ENCODE data around the gene LPAR3.
"Not testable (repeated sequence)": the region's sequence is repeated elsewhere in the genome, so short reads cannot be mapped to it uniquely, and the experiment has no call there.

Gene LPAR3, protein sequence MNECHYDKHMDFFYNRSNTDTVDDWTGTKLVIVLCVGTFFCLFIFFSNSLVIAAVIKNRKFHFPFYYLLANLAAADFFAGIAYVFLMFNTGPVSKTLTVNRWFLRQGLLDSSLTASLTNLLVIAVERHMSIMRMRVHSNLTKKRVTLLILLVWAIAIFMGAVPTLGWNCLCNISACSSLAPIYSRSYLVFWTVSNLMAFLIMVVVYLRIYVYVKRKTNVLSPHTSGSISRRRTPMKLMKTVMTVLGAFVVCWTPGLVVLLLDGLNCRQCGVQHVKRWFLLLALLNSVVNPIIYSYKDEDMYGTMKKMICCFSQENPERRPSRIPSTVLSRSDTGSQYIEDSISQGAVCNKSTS
- long read RNA-seq, donor 1, result 0 reads
- long read RNA-seq, donor 2, result 0 reads
- long read RNA-seq, donor 3, result 0 reads
- long read RNA-seq, donor 4, result 0 reads
- long read RNA-seq, donor 5, partial matches to known transcripts, result 0 of 2 reads
- long read RNA-seq, donor 5, other reads (novel, unspliced or antisense), result 0 of 2 reads
- long read RNA-seq, donor 6, result 0 reads
- long read RNA-seq, donor 7, result 0 reads
- long read RNA-seq, donor 8, partial matches to known transcripts, result 0 of 1 reads
- long read RNA-seq, donor 8, other reads (novel, unspliced or antisense), result 0 of 1 reads

DNA sequence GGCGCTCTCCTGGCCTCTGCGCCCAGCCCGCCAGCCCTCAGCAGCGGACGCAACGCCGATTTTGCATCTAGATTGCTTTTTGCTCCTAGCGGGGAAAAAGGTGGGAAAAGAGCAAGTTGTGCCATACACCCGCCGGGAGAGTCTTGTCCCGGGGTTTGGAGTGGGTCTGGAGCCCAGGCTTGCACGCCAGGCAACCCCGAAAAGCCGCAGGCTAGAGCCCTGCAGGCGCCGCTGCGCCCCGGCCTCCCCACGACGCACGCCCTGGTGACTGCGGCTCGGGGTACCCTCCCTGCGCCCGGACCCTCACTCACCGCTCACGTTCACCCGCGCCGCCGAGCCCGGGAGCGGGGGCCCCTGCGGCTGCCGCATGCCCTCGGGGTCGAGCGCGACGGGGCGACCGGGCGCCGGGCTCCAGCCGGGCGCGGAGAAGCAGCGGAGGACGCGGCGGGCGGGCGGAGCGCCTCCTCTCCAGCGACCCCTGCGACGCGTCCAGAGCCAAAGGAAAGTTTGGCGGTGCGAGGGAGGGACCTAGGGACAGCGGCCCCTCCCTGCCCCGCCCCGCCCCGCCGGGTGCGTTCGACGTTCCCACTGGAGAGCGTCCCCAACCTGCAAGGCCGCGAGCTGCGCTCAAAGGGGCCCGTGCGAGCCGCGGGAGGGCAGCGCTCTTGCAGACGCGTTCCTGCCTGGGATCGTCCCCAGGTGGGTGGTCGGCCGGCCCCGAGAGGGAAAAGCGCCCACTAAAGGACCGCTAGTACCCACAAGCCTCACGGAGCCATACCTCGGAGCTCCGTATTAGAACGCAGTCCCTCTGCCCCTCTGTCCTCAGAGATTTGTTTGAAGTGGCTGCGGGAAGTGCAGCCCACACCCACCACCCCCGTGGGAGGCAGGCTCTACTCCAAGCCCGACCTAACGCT is at the start of gene LPAR3:
TSS of gene LPAR3 (minus strand) at position 502 of the 914 bp plus-strand sequence. CDS start 27,086 bp downstream, outside the sequence.
- peak; percentile 73 for DNase-seq

DNA sequence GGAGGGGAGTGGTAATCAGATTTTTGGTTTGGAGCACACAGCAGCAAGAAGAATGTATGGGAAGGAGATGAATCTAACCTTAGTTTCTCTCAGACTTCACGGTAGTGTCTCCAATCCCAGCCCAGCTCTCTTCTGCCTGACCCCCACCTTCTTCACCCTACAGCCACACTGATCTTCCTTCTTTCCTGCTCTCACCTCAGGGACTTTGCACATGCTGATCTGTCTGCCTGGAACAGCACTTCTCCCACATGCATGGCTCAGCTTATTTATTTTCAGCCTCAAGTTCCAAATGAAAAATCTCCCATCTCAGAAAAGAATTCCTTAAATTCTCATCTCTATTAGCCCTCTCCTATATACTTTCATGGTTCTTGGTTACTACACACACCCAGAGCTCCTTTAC is 48.8 kb upstream of the LPAR3 start:
- no peak for DNase-seq

DNA sequence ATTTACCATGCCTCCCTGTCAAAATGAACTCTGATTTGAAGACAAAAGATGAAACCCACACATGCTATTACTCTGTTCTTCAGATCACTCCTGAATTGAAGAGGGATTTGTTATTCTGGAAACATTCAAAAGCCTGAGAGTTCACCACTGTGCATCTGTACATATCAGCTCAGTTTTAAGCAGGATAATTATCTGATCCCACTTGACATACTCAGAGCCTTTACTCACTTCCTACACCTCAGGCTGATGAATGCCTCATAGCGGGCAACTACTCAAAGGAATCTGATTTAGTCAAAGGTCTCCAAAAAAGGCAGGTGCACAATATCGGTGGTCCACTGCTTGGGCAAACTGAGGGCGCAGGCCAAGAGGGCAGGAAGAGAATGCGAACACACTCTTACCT is 47.5 kb upstream of the LPAR3 start:
- no peak for DNase-seq

DNA sequence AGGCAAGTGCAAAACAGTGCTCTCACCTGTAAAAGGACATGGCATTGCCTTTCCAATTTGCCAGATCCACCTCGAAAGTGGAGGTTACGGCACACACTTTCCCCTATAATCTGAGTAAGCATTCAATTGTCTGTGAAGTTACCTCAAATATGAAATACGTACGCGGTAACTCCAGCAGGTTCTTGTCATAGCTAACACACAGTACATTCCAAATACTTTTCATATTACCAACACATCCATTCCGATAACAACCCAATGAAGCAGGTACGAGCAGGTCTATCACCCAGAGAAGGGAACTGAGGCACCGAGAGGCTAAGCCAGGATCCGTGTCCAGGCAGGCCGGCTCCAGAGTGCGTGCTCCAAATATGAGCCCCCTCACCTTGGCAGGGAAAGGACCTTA is 46.8 kb upstream of the LPAR3 start:
- no peak for DNase-seq

DNA sequence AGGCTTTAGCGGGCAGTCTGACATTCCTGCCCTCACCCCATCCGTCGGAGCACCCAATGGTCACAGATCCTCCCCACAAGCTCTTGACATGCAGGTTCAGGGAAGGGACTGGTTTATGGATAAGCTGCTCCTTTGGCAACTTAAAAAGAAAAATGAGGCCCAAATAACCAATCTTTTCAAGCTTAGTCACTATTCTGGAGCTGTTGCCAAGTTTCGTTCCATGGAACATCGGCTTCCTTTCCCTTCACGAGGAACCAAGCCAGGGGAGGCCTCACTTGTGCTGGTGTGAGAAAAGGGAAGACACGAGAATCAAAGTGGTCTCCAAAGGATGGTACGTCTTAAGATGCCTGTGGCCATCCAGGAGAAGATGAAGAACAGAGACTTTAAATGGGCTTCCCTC is 46.1 kb upstream of the LPAR3 start:
- no peak for DNase-seq

DNA sequence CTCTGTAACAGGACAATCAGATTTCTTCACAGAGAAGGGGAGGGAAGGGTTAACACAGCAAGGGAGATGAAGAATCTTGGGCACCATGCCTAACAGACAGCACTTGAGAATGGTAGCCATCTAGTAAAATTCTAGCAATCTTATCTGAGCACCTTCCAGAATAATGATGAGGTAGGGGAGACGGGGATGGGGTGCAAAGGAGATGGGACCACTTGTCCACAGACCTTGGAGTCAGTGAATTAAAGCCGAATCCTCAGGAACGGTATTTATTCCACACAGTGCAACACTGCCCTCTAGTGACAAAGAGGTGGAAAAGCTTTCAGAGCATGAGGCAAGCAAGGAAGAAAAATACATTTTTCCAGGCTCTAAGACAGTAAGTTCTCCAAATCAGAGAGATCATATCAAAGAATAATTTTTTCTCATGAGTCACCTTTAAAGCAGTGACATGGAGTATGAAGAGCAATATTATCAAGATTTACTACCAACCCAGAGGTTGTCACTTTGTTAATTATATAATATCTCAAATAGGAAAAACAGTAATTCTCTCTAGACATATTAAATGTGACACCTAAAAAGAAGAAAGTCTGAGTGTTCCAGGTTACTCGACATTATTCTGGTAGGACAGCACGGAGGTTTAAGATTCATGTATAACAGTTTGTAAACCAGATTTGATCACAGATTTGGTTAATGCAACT is 43.3 kb upstream of the LPAR3 start:
- DNase-seq, result peak; percentile 33

DNA sequence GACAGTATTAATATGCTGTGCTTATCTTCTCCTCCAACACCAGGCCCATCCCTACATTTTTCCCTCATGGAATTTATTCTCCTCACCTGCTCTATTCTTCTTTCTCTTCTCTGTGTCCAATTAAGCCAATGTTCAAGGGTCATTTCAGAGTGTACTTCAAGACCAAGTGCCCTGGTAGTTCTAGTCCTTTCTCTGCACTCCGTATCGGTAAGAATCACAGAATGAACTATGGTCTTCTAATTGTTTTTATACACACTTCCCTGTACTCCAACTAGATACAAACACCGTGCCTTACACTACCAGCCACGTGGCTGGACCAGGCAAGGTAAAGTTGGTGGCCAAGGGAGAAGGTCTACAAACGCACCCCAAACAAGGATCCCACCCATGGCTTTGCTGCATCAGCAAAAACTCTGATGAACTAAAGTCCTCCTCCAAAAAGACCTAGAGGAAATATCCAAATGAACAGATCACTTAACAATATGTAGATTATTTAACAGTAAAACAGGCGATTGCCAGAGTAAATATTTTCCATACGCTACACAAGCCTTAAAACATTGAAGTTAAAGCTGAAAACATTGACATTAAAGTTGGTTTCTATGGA is 40.1 kb upstream of the LPAR3 start:
- no peak for DNase-seq

DNA sequence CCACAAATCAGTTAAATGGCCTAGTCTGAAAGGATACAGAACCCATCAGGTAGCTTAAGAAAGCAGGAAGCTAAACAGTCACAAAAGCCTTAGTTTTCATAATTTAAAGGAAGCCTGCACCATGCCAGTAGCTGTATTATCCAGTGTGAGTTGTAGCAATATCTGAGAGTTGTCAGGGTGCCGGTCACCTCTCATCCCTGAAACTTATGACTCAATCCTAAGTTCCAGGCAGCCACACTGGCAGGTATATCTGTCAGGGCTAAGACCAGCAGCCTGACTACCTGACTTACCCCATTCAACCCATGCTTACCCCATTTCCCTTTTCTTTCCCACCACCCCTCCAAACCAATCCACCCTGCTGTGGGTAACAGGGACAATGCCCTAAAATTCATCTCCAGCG is 37.8 kb upstream of the LPAR3 start:
- DNase-seq, result no peak

DNA sequence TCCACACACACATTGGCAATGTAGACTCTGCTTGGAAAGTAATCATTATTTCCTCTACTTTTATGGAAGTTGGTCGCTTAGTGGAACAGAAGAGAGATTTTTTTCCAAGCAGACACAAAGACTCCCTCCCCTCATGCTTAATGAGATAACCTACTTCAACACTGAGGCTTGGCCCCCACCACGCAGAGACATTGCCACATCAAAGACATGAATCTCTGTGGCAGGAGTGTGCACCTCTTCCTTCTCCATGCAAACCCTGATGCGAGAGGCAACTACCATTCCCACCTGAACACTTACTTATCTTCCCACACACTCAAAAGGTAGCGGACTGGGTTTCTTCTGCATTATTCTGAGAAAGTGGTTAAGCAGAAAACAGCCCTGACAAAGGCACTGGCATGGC is 37.3 kb upstream of the LPAR3 start:
- no peak for DNase-seq

DNA sequence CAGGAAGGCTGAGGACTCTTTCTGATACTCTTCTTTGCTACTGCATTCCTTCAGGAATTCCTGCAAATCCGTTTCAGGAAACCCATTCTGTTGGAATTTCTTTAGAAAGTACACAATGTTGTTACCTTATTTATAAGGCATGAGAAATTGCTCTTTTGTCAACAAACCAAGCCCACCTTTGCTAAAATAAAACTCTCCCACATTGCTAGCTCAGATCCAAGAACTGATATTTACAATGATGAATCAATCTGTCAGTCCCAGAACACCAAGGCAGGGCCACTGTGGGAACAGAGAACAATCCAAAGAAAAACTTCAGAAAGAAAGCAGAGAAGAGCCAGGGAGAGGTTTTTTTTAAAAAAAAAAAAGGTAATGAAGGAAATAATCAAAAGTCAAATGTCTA is 36.6 kb upstream of the LPAR3 start:
- no peak for DNase-seq

DNA sequence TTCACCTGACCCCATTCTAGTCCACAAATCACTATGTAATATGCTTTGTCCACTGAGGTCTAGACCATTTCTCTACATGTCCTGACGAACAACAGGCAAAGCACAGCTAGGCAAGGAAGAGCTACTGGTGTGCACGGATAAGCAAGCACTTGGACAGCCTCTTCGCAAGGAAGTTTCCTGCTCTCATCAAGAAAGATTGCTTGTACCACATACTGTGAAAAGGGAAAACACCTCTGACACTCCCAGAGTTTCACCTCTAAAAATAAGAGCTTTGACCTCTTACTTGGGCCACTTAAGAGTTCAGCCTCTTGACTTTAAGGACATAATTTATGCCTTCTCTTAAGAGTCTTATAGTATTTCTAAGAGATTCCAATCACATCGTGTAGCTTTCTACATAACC is 36.0 kb upstream of the LPAR3 start:
- no peak for DNase-seq

DNA sequence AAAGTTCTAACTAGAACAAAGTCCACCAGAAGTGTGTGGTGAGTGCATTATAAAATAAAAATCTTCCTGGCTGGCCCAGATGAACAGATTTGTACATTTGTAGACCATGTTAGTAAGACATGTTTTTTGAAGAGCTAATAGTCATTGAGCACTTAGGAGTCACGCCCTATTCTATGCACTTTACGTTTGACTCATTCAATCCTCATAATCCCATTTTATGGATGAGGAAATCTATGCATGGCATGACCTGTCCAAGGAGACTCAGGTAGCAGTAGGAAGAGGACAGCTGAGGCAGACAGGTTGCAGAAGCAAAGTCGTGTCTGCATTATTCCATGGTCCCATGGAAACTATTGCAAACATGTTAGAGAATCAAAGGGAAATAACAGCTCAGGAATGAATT is 30.3 kb upstream of the LPAR3 start:
- no peak for DNase-seq

DNA sequence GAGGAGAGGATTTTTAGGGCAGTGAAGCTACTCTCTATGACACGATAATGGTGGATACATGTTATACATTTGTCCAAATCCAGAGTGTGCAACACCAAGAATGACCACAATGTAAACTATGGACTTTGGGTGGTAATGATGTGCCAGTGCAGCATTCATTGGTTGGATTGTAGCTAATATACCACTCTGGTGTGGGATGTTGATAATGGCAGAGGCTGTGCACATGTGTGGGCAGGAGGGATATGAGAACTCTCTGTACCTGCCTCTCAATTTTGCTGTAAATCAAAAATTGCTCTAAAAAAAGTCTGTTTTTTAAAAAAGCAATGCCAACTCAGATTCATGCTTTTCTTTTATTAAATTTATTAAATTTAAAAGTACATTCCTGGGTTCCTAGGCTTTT is 27.2 kb upstream of the LPAR3 start:
- DNase-seq, result no peak

DNA sequence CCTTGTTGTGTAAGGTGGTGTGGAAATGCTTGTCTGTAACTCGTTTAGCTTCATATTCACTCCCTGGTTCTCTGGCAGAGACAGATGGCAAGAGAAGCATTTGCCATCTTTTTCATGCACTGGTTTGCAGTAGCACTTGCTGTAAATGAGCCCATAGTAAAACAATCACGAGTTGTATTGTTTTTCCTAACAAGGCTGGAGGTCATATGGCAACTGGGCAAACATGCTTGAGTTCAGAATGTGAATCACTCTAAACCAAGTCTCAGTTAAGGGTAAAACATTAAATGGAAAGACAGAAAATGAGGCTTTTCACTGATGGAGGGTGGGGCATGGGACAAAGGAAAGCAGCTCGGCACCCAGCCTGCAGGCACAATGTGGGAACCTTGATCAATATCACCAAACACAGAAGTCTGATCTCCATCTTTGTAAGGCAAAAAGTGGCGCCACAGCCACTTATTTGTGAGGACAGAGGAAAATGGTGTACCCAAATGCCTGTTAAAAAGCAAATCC is 26.5 kb upstream of the LPAR3 start:
- DNase-seq, result no peak

DNA sequence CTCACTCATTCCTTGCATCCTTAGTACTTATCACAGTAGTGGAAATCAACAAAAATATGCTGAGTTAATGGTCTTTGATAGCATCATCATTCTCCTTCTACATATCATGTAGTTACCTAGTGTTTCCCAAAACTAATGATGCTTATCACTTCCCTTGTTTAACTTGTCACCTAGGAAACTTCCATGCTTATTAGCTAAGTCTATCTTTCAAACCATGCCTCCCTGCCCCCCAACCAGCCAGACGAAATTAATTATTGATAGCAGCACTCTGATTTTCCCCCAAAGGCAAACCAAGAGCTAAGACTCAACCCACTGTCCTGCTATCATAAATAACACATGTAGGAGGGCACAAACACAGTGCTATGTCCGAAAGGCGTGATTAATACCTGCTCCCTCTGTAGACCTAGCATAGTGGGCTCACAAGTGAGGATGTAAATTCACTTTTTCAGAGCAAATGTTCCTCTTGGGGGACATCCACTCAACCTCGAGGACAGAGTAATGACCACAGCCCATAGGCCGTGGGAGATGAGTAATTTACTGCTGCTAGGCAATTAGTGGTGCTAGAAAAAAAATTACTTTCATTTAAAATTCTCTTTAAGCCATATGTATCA is 25.8 kb upstream of the LPAR3 start:
- no peak for DNase-seq

DNA sequence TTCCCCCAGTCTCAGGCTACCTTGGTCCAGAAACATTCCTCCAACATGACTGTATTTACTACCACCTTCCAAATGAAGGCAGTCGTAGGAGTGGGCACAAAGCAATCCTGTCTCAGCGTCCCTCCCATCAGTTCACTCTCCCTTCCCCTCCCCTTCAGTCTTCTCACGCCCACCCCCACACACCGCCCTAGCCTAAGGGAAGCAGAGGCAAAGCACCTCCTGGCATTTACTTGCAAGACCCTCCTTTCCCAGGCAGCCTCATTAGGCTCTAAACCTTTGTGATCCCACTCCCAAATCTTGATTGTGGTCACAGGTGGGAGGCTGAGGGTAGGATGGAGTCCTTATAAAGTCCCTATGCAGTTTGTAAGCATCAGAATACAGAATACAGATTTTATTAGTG is 23.9 kb upstream of the LPAR3 start:
- DNase-seq, result no peak

DNA sequence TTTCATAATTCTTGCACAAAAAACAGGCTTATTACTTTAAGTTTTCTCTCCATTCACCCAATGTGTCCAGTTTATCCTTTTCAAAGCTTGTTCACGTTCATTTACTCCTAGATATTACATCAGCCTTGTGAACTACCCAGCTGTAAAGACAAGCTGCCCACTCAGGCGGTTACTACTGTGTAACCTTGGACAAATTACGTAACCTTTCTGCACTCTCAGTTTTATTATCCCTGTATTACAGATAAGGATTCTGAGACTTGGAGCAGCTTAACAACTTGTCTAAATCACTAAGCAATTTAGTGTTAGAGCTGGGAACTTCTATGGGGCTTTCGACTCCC is 20.5 kb upstream of the LPAR3 start:
- DNase-seq, result no peak

DNA sequence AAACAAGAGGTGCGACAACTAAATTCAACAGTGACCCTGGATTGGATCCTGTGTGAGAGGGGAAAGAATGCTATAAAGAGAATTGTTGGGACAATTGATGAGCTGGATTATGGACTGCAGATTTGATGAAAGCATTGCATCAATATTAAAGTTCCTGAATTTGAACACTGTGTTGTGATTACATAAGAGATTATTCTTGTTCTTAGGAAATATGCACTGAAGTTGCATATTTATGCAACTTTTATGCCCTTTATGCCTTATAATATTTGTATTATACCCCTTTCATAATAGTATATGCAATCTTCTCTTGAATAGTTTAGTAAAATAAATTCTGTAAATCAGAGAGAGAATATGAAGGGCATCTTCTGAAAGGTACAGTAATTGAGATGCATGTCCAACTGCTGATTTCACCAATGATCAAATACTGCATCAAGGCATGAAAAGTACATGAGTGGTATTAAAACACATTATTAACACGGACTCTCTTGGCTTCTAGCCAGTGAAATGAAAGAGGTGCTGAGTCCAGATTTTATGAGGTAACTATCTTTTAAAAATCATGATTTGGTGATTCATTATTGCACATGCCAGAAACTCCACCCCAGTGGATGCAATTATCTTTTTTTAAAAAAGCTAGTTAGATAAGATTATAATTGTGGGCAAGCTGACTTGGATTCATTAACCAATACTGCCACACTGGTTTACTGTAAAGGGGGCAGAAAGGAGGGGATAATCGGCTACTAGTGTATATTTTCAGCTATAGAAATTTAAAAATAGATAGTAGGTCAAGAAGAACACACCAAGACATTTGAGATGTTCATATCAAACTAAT is 19.9 kb upstream of the LPAR3 start:
- no peak for DNase-seq

DNA sequence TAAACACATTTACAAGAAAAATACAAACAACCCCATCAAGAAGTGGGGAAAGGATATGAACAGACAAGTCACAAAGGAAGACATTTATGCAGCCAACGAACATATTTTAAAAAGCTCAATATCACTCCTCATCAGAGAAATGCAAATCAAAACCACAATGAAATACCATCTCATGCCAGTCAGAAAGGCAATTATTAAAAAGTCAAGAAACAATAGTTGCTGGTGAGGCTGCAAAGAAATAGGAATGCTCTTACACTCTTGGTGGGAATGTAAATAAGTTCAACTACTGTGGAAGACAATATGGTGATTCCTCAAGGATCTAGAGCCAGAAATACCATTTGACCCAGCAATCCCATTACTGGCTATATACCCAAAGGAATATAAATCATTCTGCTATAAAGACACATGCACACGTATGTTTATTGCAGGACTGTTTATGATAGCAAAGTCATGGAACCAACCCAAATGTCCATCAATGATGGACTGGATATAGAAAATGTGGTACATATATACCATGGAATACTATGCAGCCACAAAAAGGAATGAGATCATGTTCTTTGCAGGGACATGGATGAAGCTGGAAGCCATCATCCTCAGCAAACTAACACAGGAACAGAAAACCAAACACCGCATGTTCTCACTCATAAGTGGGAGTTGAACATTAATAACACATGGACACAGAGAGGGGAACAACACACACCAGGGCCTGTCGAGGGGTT is 15.9 kb upstream of the LPAR3 start:
- DNase-seq, result not testable (repeated sequence)

All from right kidney (tissue), 9 donors.